GM18507 (cell line): ENCODE data around the gene DNAJC1.

Experiments
- DNase-seq: peaks from one replicate; pipeline ENCODE4 v3.0.0; 2011; ENCODE audit warnings: low read depth; ENCODE audit not compliant: insufficient read length; ENCODE audit errors: extremely low spot score
- FAIRE-seq: peaks from 2 replicates; lab custom pipeline; 2011; peaks lifted over from hg19 to GRCh38; lab: Jason Lieb, UNC

Gene DNAJC1

GRCh38 chr10:21808550-21808949, 195.0 kb downstream of the DNAJC1 start:
- no peak for DNase-seq
- FAIRE-seq: no peak

GRCh38 chr10:21807180-21807579, 196.3 kb downstream of the DNAJC1 start:
- FAIRE-seq (no peak), DNase-seq (no peak)

- FAIRE-seq (no peak), DNase-seq (no peak)
Measured at GRCh38 chr10:21803374-21803773, 200.2 kb downstream of the DNAJC1 start.

DNA sequence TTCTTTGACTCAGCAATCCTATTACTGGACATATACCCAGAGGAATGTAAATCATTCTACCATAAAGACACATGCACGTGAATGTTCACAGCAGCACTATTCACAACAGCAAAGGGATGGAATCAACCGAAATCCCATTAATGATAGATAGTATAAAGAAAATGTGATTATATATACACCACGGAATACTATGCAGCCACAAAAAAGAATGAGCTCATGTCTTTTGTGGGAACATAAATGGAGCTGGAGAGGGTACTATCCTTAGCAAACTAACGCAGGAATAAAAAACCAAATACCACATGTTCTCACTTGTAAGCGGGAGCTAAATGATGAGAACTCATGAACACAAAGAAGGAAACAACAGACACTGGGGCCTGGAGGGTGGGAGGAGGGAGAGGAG, 201.9 kb downstream of the DNAJC1 start:
- DNase-seq (no peak), FAIRE-seq (no peak)

GRCh38 chr10:21797984-21798765, 205.4 kb downstream of the DNAJC1 start:
- DNase-seq (no peak), FAIRE-seq (peak; percentile 53)

DNA sequence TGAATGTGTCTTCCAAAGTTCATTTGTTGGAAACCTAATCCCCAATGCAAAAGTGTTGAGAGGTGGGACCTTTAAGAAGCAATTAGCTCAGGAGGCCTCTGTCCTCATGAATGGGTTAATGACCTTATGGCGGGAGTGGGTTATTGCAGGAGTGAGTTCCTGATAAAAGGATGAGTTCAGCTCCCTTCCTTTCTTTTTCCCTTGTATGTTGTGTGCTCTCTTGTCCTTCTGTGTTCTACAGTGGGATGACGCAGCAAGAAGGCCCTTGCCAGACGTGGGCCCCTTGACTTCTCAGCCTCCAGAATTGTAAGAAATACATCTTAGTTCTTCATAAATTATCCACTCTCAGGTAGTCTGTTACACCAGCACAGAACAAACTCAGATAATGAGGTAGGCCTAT, 206.0 kb downstream of the DNAJC1 start:
- FAIRE-seq (no peak), DNase-seq (no peak)

- no peak for DNase-seq
- FAIRE-seq: no peak
Measured at GRCh38 chr10:21791276-21791675, 212.3 kb downstream of the DNAJC1 start.

DNA sequence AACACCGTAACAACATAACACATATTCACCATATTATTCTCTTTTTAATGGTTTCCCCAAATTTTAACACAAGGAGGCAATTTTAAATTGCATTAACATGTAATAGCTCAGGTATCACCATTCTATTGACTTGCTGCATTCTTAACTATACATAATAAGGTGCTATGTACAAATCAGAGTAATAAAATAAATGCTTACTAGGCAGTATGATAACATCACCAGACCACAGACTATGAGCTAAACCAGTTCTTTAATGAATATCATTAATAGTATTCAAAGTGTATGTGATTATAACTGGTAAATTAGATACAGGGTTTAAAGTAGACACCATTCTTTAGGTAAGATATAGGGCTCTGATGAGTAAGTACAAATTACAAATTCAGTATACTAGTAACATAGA, 226.6 kb downstream of the DNAJC1 start:
- FAIRE-seq (no peak), DNase-seq (no peak)

GRCh38 chr10:21771219-21771618, 232.3 kb downstream of the DNAJC1 start:
- no peak for DNase-seq
- no peak for FAIRE-seq

DNA sequence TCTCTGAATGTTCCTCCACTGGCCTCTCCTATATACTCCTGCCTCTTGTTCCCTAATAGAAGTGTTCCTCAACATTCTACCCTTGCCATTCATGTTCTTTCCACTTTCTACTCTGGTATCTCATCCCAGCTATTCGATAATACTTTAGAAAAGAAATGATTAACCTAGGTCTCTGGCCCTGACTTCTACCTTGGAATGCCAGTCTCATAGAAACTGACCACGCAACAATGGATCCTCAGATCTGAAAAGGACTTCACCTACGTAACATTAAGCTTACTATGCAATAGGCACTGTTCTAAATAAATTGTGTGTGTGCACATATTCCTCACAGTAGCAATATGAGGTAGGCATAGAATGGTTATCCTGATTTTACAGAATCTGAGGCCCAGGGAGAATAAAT, 234.5 kb downstream of the DNAJC1 start:
- FAIRE-seq (no peak), DNase-seq (no peak)

- FAIRE-seq: no peak
- no peak for DNase-seq
Measured at GRCh38 chr10:21764466-21765189, 238.9 kb downstream of the DNAJC1 start.

DNA sequence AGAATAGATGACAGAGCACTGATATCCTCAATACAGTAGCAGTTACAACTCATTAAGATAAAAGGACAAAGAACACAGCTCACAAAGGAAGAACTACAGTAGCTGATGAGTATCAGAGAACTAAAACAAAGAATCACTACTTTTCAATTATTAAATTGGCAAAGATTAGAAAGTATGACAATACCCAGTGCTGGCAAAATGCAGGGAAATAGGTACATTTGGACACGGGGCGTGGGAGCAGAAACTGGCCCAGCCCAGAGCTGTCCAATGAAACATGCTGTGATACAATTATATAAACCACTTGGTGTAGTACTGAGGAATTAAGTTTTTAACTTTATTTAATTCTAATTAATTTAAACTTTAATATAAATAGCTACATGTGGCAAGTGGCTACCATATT, 243.2 kb downstream of the DNAJC1 start:
- DNase-seq: no peak
- FAIRE-seq: no peak

GRCh38 chr10:21759232-21759631, 244.3 kb downstream of the DNAJC1 start:
- FAIRE-seq (no peak), DNase-seq (no peak)

GRCh38 chr10:21758696-21759095, 244.8 kb downstream of the DNAJC1 start:
- FAIRE-seq: no peak
- no peak for DNase-seq

DNA sequence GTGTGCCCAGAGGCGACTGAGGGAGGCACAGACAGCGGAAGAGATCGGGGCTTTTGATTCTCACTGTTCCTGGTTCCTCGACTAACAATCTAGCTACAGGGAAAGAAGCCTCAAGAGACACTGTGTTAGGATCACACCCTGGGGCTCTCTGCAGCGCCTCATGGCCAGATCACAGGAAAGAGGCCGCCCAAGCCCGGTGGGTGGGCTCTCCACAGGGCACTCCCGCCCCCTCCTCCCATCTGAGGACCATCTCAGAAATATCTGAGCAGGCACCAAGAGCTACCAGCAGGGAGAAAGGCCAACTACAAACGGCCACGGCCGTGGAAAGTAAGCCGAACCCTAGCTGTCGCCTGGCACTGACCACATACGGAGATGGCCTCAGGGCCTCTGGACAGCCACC, 245.3 kb downstream of the DNAJC1 start:
- DNase-seq (no peak), FAIRE-seq (no peak)

GRCh38 chr10:21757185-21757901, 246.2 kb downstream of the DNAJC1 start:
- DNase-seq: no peak
- no peak for FAIRE-seq

GRCh38 chr10:21756707-21757106, 246.8 kb downstream of the DNAJC1 start:
- DNase-seq: no peak
- no peak for FAIRE-seq

DNA sequence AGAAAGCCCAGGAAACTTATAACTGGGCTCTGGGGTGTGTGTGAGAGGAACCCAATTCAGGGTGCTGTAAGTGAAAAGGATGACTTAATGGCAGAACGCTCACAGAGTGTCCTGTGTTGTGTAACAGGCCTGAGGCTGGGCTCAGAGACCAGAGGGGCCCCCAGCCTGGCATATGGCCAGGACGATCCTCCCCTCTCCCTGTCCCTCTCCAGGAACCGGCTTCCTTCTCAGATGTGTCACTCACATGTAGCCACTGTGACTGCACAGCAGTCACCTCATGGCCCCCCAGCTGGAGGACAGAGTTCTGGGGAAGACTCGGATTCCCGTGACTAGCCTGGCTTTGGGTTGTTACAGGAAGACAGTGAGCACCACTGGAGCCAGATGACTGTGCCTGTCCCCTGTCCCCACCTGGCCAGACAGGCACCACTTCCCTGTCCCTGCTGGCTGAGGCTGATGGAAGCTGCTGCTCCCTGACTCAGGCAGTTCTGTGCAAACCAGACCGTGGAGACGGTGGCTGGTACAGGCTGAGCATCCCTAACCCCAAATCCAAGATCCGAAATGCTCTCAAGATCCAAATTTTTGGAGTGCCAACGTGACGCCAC, 249.0 kb downstream of the DNAJC1 start:
- DNase-seq: no peak
- FAIRE-seq: no peak

DNA sequence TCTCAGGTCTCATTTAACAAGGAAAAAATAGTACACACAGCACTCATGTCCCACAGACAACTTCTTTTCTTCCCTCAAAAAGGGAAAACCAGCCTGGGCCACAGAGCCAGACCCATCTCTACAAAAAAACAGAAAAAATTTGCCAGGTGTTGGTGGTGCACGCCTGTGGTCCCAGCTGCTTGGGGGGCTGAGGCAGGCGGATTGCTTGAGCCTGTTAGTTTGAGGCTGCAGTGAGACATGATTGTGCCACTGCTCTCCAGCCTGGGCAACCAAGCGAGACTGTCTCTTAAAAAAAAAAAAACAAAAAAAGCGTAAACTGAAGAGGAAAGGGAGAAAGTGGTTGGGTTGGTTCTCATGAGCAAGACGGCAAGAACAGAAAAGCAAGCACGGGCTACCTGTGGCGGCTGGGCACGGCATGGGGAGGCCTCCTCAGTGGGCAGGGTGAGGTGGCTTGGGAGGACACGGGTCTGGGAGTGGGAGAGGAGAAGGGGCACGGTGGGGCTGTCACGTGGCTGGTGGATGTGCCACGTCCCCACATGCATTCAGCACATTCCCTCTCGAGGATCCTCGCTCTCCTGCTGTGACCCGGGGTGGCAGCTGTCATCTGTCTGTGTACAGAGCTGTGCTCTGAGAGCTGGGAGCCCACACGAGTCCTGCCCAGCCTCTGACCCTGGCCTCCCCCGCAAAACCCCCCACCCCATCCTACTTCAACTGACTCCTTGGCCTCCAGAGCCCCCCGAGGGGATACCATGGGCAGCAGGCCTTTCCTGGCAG, 249.8 kb downstream of the DNAJC1 start:
- DNase-seq (no peak), FAIRE-seq (no peak)
